CD4-positive, alpha-beta T cell treated with Interleukin-15 for 4 hours (primary cell): ENCODE data around the gene MGAT4D.
"Not testable (repeated sequence)": the region's sequence is repeated elsewhere in the genome, so short reads cannot be mapped to it uniquely, and the experiment has no call there.

Experiments
- DNase-seq: peaks from one replicate; pipeline ENCODE4 v3.0.0-alpha.2; 2020; ENCODE audit warnings: low spot score

Gene MGAT4D

GRCh38 chr4:140439644-140440142, 58.4 kb downstream of the MGAT4D start:
- no peak for DNase-seq

GRCh38 chr4:140427919-140428471, 70.1 kb downstream of the MGAT4D start:
- no peak for DNase-seq

DNA sequence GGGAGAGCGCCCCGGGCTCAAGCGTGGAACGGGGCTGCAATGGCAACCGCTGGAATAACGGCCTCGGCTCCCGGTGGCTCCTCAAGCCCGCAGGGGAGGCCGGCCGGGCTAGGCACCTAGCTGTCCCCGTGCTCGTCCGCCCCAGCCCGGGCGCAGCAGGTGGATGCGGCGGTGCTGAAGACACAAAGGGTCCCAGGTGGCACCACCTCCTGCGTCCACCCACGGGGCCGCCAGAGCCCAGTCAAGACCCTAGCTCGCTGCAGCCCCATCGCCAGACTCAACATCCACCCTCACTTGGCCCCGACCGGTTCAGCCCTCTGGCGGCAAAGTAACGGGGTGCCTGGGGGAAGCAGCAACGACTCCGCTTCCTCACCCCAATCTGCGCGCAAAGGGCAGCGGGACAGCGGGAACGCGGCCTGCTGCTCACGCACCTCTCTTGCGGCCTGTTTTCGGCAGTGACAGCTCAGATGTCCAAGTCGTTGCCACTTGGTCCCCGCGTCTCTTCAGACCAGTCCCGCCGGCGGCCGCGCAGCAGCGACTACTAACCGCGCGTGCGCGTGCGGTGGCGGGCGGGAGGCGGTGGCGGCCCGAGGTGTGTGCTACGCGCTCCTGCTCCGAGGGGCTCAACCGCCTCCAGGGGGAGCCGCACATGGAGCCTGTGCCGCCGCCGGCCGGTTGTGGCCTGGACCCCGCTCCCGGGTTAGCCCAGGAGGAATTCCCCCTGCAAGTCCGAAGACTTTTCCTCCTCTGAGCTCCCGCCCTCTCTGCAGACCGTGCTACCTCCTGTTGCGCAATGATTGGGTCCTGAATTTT, 70.8 kb downstream of the MGAT4D start, which contains the start of gene CLGN:
TSS of gene CLGN (minus strand) at position 543 of the 813 bp plus-strand sequence. CDS start 14,570 bp downstream, outside the sequence.
- DNase-seq = peak; percentile 10

DNA sequence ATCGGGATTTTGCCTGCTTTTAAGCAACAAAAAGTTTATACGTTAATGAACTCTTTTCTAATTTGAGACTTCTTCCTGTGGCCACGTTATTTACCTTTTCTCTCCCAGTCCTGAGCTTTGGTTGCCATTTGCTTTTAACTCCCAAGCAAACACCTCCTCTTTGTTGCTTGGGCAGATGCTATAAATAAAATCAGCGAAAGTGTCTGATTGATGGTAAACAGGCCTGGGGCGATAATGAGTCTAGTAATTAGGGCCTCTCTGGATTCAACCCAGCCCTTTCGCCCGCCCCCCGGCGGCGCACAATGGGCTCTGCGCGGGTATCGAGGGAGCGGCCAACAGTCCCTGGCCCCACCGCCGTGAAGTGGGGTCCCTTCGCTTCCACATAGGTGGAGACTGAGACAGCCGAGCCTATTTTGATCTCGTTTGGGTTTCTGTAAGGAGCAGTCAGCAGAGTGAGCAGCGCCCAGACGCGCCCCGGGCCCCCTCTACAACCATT, 71.4 kb downstream of the MGAT4D start:
- no peak for DNase-seq

DNA sequence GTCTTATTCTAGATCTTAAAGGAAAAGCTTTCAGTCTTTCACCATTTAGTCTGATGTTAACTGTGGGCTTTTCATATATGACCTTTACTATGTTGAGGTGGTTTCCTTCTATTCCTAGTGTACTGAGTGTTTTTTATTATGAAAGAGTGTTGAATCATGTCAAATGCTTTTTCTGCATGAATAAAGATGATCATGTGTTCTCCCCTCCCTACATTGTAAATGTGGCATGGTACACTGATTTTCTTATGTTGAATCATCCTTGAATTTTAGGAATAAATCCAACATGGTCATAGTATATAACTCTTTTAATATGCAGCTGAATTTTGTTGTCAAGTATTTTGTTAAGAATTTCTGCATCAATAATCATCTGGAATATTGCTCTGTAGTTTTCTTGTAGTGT, 75.0 kb downstream of the MGAT4D start:
- no peak for DNase-seq

GRCh38 chr4:140413130-140413969, 84.7 kb downstream of the MGAT4D start:
- DNase-seq = not testable (repeated sequence)

- no peak for DNase-seq
These were observed 89.1 kb downstream of the MGAT4D start for GRCh38 chr4:140408974-140409373.

DNA sequence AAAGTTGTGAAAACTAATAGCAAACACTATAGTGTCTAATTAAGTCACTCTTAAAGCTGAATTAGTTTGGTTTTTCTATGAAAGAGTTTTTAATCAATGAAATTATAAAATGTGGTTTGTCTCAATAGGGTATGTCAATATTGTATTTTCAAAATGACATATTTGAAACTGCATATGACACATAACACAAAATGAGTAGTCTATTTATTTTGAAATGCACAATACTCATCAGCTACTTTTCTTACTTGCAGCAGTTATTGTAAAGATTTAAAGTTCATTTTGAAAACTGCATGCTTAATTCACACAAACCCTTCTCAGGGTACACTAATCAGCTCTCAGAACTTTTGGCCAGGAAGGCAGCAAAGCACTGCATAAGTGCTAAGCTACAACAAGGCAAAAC, 91.8 kb downstream of the MGAT4D start:
- DNase-seq = no peak

DNA sequence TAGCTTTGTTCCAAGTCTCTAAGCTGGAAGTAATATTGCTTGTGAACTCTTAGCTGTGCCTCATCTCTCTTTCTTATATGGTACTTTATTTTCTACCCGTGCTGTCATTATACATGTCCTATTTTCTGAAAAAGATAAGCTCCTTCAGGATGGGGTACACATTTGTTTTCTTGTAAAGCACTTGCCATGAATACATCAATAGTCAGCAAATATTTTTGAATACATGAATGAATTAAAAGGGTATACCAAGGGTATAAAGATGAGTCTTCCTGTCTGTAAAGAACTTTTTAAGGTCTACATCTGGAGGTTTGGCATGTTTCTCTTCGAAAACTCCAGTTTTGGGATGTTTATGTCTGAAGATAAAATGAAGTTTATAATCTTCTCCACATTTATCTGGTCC, 98.0 kb downstream of the MGAT4D start:
- DNase-seq = no peak

DNA sequence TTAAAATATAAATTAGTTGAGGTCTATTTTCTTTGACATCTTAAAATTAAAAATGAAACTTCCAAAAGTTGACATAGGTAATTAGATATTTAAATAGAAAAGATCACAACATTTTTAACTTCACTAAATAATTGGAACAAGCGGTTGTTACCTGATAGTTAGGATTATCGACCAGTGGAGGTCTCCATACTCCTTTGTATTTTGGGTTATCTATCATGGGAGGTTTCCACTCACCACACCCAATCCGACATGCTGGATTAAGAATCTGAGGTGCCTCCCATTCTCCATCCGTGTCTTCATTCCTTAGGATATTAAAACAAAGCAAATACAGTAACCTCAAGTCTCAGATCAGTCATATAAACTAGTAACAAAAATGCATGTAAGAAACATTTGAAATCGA, 102.4 kb downstream of the MGAT4D start:
- no peak for DNase-seq
